ENCODE results near the gene CDCP1.

GRCh38 chr3:45151100-45151499, 4.9 kb upstream of the CDCP1 start:
- no peak for TF ChIP-seq CTCF (IDR thresholded peaks at IDR 0.05)
- TF ChIP-seq EP300 (IDR thresholded peaks at IDR 0.05; ENCODE audit: low read depth), result no peak
- TF ChIP-seq POLR2AphosphoS5 (IDR thresholded peaks at IDR 0.05), result no peak
- TF ChIP-seq POLR2A (IDR thresholded peaks at IDR 0.05), result no peak

Measured in transverse colon (tissue), 4 donors.